ENCODE data around the gene BMPR1B.
A peak's percentile ranks its signal among the peaks of the same experiment; 100 is the strongest.
"Not testable (repeated sequence)": the region's sequence is repeated elsewhere in the genome, so short reads cannot be mapped to it uniquely, and the experiment has no call there.

The BMPR1B gene

DNA sequence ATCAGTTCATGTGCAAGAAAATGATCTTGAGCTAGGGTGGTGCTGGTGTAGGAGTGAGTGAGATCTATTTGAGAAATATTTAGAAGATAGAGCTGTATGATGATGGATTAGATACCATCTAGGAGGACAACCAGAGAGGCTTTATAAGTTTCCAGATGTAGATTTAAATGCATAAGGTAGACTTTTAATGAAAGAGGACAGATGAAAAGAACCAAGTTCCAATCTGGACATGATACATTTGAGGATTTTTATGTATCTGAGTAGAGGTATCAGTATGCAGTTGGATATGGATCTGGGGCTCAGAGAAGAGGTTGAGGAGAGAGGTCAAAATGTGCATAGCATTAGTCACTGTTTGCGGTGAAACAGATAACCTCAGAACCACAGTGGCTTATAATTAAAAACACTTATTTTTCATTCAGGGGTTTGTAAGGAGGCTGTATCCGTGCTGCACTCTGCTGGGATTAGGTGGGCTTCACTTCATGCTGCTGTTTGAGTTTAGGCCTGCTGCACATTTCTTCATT, 348.7 kb downstream of the BMPR1B start:
- H3K4me3 Mint-ChIP-seq: no peak overlapping the region
- no peaks in the 10 kb centered on the region for H3K4me1 Mint-ChIP-seq (ENCODE audit: low read depth)
- H3K27me3 Mint-ChIP-seq: no peaks in the 10 kb centered on the region
- no peaks in the 10 kb centered on the region for H3K9me3 Mint-ChIP-seq
- H3K27ac Mint-ChIP-seq: no peak overlapping the region
- H3K36me3 Mint-ChIP-seq (ENCODE audit: low read depth): no peaks in the 10 kb centered on the region
- intact Hi-C loops (cut with micrococcal nuclease): no loop called here

DNA sequence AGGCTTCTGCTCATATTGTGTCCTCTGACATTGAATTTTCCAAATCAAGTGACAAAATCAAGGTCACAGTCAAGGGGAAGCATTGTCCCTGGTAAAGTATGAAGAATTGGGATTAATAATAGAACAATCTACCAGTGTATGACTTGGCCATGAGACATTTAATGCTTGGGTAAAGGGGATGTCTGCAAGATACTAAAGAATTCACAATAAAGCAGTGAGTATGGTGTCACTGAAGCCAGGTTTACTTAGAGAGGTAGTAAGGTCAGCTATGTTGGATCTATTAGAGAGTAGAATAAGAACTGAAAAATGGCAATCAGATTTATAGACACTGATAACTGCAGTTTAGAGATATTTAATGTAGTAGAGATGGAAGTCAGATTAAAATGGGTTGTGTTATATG, 349.2 kb downstream of the BMPR1B start:
- no peak overlapping the region for H3K27ac Mint-ChIP-seq
- H3K27me3 Mint-ChIP-seq: no peaks in the 10 kb centered on the region
- no peak overlapping the region for H3K4me3 Mint-ChIP-seq
- no peaks in the 10 kb centered on the region for H3K9me3 Mint-ChIP-seq
- intact Hi-C loops (cut with micrococcal nuclease): no loop called here
- H3K4me1 Mint-ChIP-seq (ENCODE audit: low read depth): no peaks in the 10 kb centered on the region
- no peaks in the 10 kb centered on the region for H3K36me3 Mint-ChIP-seq (ENCODE audit: low read depth)

DNA sequence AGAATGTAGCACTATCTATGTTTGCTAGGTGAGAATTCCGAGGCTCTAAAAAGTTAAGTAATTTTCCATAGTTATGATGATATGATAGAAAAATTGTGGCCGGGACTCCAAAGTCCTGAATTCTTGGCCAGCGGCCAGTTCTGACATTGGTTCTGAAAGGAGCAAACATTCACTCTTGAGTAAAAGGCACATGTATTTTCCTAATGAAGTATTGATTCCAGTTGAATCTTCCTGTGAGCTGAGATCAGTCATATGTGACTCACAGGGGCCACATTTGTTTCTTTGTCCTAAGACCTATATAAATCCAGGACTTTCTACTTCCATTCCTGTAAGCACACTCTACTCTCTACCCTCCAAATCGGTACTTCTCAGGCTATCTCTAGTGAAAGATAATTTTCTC, 349.9 kb downstream of the BMPR1B start:
- Mint-ChIP-seq H3K9me3 (no peaks in the 10 kb centered on the region), H3K4me3 (no peak overlapping the region), H3K4me1 (ENCODE audit: low read depth) (no peaks in the 10 kb centered on the region), H3K27ac (no peak overlapping the region), H3K27me3 (no peaks in the 10 kb centered on the region), H3K36me3 (ENCODE audit: low read depth) (no peaks in the 10 kb centered on the region)
- intact Hi-C loops (cut with micrococcal nuclease): no loop called here

DNA sequence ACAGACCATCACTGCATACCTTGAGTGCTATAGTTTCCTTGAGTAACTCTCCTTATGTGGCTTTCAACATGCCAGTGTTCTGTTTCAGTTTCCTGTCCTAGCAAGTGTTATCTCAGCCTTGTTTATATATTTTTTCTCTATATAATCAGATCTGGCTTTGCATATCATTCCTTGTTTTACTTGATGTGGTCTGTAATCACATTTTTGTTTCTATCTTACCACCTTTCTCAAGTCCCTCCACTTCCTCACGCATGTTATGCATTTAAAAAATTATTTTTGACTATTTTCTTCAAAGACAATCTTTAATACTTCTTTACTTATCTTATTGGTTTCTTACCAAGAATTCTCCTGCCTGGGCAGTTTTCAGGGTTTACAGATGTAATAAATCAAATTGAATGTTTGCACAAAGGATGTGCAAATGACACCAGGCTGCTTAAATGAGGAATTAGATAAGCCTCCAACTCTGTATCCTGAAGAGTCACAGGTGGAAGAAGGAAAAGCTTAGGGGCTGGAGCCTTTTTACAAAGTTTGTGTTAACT, 351.2 kb downstream of the BMPR1B start:
- Mint-ChIP-seq H3K4me3 (no peak overlapping the region), H3K9me3 (no peaks in the 10 kb centered on the region), H3K27ac (no peak overlapping the region), H3K27me3 (no peaks in the 10 kb centered on the region), H3K36me3 (ENCODE audit: low read depth) (no peaks in the 10 kb centered on the region), H3K4me1 (ENCODE audit: low read depth) (no peaks in the 10 kb centered on the region)
- intact Hi-C loops (cut with micrococcal nuclease): no loop called here

DNA sequence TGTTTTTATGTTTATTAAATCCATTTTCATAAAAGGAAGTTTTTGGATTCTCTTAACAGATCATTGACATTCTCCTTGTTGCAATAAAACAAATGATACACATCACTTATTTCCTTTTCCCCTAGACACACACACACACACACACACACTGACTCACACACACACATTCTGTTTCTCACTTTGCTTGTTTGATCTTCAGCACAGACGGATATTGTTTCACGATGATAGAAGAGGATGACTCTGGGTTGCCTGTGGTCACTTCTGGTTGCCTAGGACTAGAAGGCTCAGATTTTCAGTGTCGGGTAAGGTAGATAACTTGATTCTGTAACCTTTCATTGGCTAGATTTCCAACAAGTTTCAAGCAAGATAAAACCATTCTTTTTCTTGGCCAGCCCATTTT, 356.8 kb downstream of the BMPR1B start:
- Mint-ChIP-seq H3K9me3 (no peaks in the 10 kb centered on the region), H3K27ac (no peak overlapping the region), H3K4me1 (ENCODE audit: low read depth) (no peaks in the 10 kb centered on the region), H3K4me3 (no peak overlapping the region), H3K27me3 (no peaks in the 10 kb centered on the region), H3K36me3 (ENCODE audit: low read depth) (no peaks in the 10 kb centered on the region)
- intact Hi-C loops (cut with micrococcal nuclease): no loop called here

DNA sequence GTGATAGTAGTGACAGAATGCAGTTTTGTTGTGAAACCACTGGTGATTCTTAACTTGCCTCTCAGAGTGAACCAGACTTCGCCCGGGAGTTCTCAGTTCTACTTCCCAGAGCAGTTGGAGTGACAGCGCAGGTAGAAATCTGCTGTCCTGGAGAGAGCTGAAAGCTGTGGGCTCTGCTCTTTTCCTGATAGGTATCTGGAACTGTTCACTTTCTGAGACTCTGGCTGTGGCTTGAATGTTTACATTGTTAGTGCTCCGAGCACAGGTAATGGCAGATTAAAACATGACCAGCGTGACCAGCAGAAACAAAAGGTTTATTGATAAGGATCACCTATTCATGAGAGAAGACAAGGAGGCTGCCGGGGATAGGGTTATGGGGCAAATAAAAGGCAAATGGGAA, 360.7 kb downstream of the BMPR1B start:
- Mint-ChIP-seq H3K4me3 (no peak overlapping the region), H3K9me3 (no peaks in the 10 kb centered on the region), H3K27me3 (no peaks in the 10 kb centered on the region), H3K36me3 (ENCODE audit: low read depth) (no peaks in the 10 kb centered on the region), H3K27ac (no peak overlapping the region), H3K4me1 (ENCODE audit: low read depth) (no peaks in the 10 kb centered on the region)
- intact Hi-C loops (cut with micrococcal nuclease): no loop called here

DNA sequence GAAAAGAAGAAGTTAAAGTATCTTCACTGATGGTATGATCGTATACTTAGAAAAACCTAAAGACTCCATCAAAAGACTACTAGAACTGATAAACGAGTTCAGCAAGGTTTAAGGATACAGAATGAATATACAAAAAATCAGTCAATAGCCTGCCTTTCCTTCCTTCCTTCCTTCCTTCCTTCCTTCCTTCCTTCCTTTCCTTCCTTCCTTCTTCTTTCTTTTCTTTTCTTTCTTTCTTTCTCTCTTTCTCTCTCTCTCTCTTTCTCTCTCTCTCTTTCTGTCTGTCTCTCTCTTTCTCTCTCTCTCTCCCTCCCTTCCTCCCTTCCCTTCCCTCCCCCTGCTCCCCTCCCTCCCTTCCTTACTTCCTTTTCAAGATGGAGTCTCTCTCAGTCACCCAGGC, 362.7 kb downstream of the BMPR1B start:
- intact Hi-C loops (cut with micrococcal nuclease): no loop called here
- H3K27me3 Mint-ChIP-seq: no peaks in the 10 kb centered on the region

DNA sequence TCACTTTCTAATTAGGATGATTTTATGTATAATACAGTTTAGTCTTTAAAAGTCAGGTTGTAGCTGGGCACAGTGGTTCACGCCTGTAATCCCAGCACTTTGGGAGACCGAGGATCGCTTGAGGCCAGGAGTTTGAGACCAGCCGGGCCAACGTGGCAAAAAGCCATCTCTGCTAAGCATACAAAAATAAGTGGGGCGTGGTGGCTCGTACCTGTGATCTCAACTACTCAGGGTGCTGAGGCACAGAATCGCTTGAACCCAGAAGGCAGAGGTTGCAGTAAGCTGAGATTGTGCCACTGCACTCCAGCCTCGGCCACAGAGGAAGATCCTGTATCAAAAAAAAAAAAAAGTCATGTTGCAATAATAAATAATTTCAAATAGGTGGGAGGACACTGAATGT, 364.2 kb downstream of the BMPR1B start:
- no peaks in the 10 kb centered on the region for H3K27me3 Mint-ChIP-seq
- no peak overlapping the region for H3K27ac Mint-ChIP-seq
- no peaks in the 10 kb centered on the region for H3K9me3 Mint-ChIP-seq
- H3K36me3 Mint-ChIP-seq (ENCODE audit: low read depth): no peaks in the 10 kb centered on the region
- no peak overlapping the region for H3K4me3 Mint-ChIP-seq
- intact Hi-C loops (cut with micrococcal nuclease): no loop called here
- no peaks in the 10 kb centered on the region for H3K4me1 Mint-ChIP-seq (ENCODE audit: low read depth)

More for the DNA sequence above, 362.7 kb downstream of the BMPR1B start:
- H3K27ac Mint-ChIP-seq: no peak overlapping the region
- no peaks in the 10 kb centered on the region for H3K36me3 Mint-ChIP-seq (ENCODE audit: low read depth)
- H3K9me3 Mint-ChIP-seq: no peaks in the 10 kb centered on the region
- no peak overlapping the region for H3K4me3 Mint-ChIP-seq
- no peaks in the 10 kb centered on the region for H3K4me1 Mint-ChIP-seq (ENCODE audit: low read depth)

DNA sequence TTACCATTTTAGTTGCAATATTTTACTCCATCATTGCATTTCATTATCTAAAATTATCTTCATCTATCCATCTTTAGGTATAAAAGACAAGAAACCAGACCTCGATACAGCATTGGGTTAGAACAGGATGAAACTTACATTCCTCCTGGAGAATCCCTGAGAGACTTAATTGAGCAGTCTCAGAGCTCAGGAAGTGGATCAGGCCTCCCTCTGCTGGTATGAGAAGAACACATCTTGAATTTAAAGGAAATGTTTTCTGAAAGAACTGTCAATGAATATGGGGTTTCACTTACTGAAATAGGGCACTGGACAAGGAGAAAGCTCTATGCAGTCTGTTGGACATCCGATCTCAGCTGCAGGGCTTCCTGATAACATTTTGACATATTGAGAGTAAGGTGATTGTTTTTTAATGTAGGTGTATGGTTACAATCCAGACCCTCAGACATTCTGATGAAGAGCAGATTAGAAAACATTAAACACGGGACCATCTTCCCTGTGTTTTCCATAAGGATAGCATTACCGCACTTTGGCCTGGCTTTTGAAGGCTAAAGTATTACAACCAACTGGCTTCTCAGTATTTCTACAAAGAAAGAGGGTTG, 367.2 kb downstream of the BMPR1B start:
- no peak overlapping the region for H3K27ac Mint-ChIP-seq
- H3K9me3 Mint-ChIP-seq: no peaks in the 10 kb centered on the region
- no peak overlapping the region for H3K4me3 Mint-ChIP-seq
- no peaks in the 10 kb centered on the region for H3K36me3 Mint-ChIP-seq (ENCODE audit: low read depth)
- intact Hi-C loops (cut with micrococcal nuclease): loop anchor here (1.0 kb wide), 1 partner anchor 504 kb away; no protein-coding TSS in a partner anchor
- peaks cover 15% of the 10 kb centered on the region for H3K4me1 Mint-ChIP-seq (ENCODE audit: low read depth)
- no peaks in the 10 kb centered on the region for H3K27me3 Mint-ChIP-seq

DNA sequence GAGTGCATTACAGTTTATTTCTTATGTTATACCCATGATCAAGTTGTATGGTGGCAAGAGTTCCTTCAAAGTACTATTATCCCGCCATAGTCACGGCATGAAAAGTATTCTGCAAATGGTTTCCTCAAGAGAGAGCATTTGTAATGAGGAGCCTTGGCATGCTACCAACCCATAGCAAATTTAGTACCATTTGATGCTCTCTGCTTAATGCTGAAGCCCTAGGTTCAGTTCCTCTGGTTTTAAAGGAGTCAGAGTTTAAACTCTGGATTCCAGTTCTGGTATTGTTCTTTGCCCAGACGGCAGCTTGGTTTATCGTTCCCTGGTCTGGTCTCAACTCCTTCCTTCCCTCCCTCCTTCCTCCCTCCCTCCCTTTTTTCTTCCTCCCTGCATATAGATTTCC, 371.3 kb downstream of the BMPR1B start:
- intact Hi-C loops (cut with micrococcal nuclease): no loop called here
- no peaks in the 10 kb centered on the region for H3K36me3 Mint-ChIP-seq (ENCODE audit: low read depth)
- no peaks in the 10 kb centered on the region for H3K27me3 Mint-ChIP-seq
- H3K27ac Mint-ChIP-seq: peak overlapping the region; percentile 54
- no peak overlapping the region for H3K4me3 Mint-ChIP-seq
- peaks cover 24% of the 10 kb centered on the region for H3K4me1 Mint-ChIP-seq (ENCODE audit: low read depth)
- no peaks in the 10 kb centered on the region for H3K9me3 Mint-ChIP-seq

DNA sequence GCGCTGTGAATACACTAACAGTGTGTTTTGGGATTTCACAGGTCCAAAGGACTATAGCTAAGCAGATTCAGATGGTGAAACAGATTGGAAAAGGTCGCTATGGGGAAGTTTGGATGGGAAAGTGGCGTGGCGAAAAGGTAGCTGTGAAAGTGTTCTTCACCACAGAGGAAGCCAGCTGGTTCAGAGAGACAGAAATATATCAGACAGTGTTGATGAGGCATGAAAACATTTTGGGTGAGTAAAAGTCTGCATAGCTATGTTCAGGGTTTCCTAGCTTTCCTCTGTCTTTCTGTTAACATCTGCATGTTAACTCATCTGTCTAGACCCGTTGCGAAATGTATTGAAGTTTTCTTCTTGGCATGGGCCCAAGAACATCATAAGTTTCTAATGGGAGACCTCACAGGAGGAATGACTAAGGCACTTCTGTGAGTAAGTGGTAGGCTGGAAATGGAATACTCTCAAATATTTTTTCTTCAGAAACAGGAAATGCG, 372.1 kb downstream of the BMPR1B start:
- Mint-ChIP-seq H3K9me3 (no peaks in the 10 kb centered on the region), H3K4me3 (peak overlapping the region; percentile 2), H3K4me1 (ENCODE audit: low read depth) (peaks cover 24% of the 10 kb centered on the region), H3K27me3 (no peaks in the 10 kb centered on the region), H3K27ac (peak overlapping the region; percentile 33), H3K36me3 (ENCODE audit: low read depth) (no peaks in the 10 kb centered on the region)
- intact Hi-C loops (cut with micrococcal nuclease): no loop called here

DNA sequence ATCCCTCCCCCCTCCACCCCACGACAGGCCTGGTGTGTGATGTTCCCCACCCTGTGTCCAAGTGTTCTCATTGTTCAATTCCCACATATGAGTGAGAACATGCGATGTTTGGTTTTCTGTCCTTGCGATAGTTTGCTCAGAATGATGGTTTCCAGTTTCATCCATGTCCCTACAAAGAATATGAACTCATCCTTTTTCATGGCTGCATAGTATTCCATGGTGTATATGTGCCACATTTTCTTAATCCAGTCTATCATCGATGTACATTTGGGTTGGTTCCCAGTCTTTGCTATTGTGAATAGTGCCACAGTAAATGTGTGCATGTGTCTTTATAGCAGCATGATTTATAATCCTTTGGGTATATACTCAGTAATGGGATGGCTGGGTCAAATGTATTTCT, 376.3 kb downstream of the BMPR1B start:
- Mint-ChIP-seq H3K4me1 (ENCODE audit: low read depth) (peaks cover 19% of the 10 kb centered on the region), H3K9me3 (peaks cover 29% of the 10 kb centered on the region)
- H3K27me3 Mint-ChIP-seq; H3K27ac Mint-ChIP-seq; H3K4me3 Mint-ChIP-seq; H3K36me3 Mint-ChIP-seq (ENCODE audit: low read depth); intact Hi-C loops (cut with micrococcal nuclease): not testable (repeated sequence)

DNA sequence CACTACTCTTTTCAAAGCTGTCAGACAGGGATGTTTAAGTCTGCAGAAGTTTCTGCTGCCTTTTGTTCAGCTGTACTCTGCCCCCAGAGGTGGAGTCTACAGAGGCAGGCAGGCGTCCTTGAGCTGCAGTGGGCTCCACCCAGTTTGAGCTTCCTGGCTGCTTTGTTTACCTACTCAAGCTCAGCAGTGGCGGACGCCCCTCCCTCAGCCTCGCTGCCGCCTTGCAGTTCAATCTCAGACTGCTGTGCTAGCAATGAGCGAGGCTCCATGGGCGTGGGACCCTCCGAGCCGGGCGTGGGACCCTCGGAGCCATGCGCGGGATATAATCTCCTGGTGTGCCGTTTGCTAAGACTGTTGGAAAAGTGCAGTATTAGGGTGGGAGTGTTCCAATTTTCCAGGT, 381.7 kb downstream of the BMPR1B start:
- intact Hi-C loops (cut with micrococcal nuclease); H3K27ac Mint-ChIP-seq; H3K4me3 Mint-ChIP-seq; H3K36me3 Mint-ChIP-seq (ENCODE audit: low read depth); H3K4me1 Mint-ChIP-seq (ENCODE audit: low read depth); H3K27me3 Mint-ChIP-seq: not testable (repeated sequence)
- peaks cover 37% of the 10 kb centered on the region for H3K9me3 Mint-ChIP-seq

DNA sequence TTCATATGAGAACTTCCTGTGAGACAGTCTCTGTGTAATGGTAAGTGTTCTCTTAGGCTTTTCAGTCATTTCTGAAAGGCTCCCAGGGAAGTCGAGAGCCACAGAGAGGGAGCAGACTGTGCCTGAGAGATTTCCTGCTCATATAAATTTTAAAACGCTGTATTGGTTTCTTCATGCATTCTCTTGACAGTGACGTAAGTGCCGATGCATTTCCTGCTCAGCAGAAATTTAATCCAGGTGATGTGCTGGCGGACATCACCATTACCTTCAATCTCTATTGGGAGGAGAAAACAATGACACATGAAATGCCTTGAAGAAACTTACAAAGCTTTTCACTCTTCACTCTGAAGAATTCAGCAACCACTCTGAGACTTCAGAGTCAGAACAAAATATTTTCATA, 383.6 kb downstream of the BMPR1B start:
- intact Hi-C loops (cut with micrococcal nuclease): no loop called here
- H3K9me3 Mint-ChIP-seq: peaks cover 34% of the 10 kb centered on the region
- no peaks in the 10 kb centered on the region for H3K4me1 Mint-ChIP-seq (ENCODE audit: low read depth)
- H3K36me3 Mint-ChIP-seq (ENCODE audit: low read depth): no peaks in the 10 kb centered on the region
- no peak overlapping the region for H3K27ac Mint-ChIP-seq
- H3K4me3 Mint-ChIP-seq: no peak overlapping the region
- H3K27me3 Mint-ChIP-seq: no peaks in the 10 kb centered on the region

DNA sequence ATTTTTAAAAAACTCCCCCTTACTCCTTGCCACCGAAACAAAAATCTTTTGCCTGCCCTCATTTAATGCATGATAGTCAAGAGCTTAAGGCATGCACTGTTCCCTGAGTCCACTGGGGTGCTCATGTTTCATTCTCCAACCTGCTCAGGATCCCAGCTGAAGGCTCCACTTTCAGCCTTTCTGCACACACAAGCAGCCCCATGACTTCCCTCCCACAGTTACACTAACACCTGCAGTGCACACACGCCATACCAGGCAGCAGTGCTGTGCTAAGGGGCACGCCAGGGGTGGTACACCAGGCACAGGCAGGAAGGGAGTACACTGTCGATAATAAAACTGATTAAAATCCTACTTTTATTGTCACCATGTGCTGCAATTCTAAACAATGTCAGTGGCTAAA, 385.2 kb downstream of the BMPR1B start:
- H3K27me3 Mint-ChIP-seq: no peaks in the 10 kb centered on the region
- no peak overlapping the region for H3K4me3 Mint-ChIP-seq
- H3K9me3 Mint-ChIP-seq: peaks cover 18% of the 10 kb centered on the region
- intact Hi-C loops (cut with micrococcal nuclease): no loop called here
- no peaks in the 10 kb centered on the region for H3K36me3 Mint-ChIP-seq (ENCODE audit: low read depth)
- no peaks in the 10 kb centered on the region for H3K4me1 Mint-ChIP-seq (ENCODE audit: low read depth)
- no peak overlapping the region for H3K27ac Mint-ChIP-seq

All from dendritic cell treated with granulocyte-macrophage colony-stimulating factor and Interleukin-4, amounts not matched to agents 40 ng/mL and 50 ng/mL, for 4 days (primary cell).